Breast epithelium (tissue), 3 donors: ENCODE data around the gene DLST.

Experiments
- CTCF ChIP-seq, 3 donors: fragments of 450-650 bp; IDR thresholded peaks; one replicate each; pipeline ENCODE4 v1.5.1; 2016 to 2017; ENCODE audit warnings: antibody characterized with exemption in 3 of 3, mild to moderate bottlenecking in 3 of 3, moderate library complexity in 3 of 3
- POLR2A ChIP-seq: fragments of 450-650 bp; IDR thresholded peaks from one replicate; pipeline ENCODE4 v1.6.1; 2016; ENCODE audit warnings: antibody characterized with exemption, mild to moderate bottlenecking, moderate library complexity
- POLR2AphosphoS5 ChIP-seq, 3 donors: sonication (generic); formaldehyde crosslinking; IDR thresholded peaks; one replicate each; pipeline ENCODE4 v1.6.1; 2017; ENCODE audit warnings: antibody characterized with exemption in 3 of 3

GRCh38 chr14:74865156-74865555 is 16.6 kb upstream of the DLST start:
- TF ChIP-seq CTCF (IDR thresholded peaks at IDR 0.05) (no peak), POLR2A (no peak), POLR2AphosphoS5 (IDR thresholded peaks at IDR 0.05) (no peak)
